Neutrophil (primary cell): ENCODE measurements around the gene PPP3CA.

ENCODE experiments used
- H3K27ac ChIP-seq: fragments of 200-600 bp; sonication (generic); 2 replicates; pipeline ENCODE4 v1.5.1; 2016; ENCODE audit warnings: mild to moderate bottlenecking, moderate library complexity
- H3K27me3 ChIP-seq: fragments of 200-600 bp; sonication (generic); 2 replicates; pipeline ENCODE4 v1.6.0; 2016; ENCODE audit warnings: mild to moderate bottlenecking
- H3K36me3 ChIP-seq: fragments of 200-600 bp; sonication (generic); 2 replicates; pipeline ENCODE4 v1.5.1; 2017
- H3K4me1 ChIP-seq, 2 experiments: fragments of 200-600 bp in 1 of 2; sonication (generic) in 1 of 2; 1 replicate in 1 of 2; 2 replicates in 1 of 2; pipeline versions ENCODE4 v1.5.1 to v1.6.1; 2013 to 2016; ENCODE audit warnings: low read depth in 1 of 2, low read length in 1 of 2, mild to moderate bottlenecking in 1 of 2, moderate library complexity in 1 of 2; ENCODE audit not compliant: control insufficient read depth in 1 of 2, insufficient read depth in 1 of 2
- H3K4me3 ChIP-seq, 2 experiments: fragments of 200-600 bp in 1 of 2; sonication (generic) in 1 of 2; 1 replicate in 1 of 2; 2 replicates in 1 of 2; pipeline ENCODE4 v1.5.1; 2013 to 2016; ENCODE audit warnings: low read depth in 1 of 2, low read length in 1 of 2, mild to moderate bottlenecking in 1 of 2, moderate library complexity in 1 of 2
- H3K9me3 ChIP-seq: fragments of 200-600 bp; sonication (generic); 2 replicates; pipeline ENCODE4 v1.5.1; 2016
- TF ChIP-seq, protein P1 (sequence below): fragments of 200-600 bp; sonication (generic); IDR thresholded peaks from 2 replicates; pipeline ENCODE4 v1.5.1; 2016; ENCODE audit warnings: antibody characterized with exemption

PPP3CA gene

DNA sequence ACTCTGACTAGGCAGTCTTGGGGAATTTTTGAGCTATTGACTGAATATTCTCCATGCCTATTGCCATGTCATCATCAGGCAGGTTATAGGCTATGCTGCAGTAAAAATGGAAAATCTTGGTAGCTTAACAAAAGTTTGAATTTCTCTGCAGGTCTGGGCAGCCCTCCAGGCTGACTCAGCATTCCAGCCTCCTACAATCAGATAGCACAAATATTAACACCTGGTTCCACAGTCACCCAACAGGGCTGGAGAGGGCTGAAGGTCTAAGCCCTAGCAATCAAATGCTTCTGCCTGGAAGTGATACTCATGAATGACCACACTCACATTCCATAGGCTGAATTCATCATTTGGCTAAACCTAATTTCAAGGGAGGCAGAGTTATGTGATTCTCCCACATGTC is 9.6 kb upstream of the PPP3CA start:
- Histone ChIP-seq H3K27ac (no peak overlapping the region), H3K27me3 (no peaks in the 10 kb centered on the region), H3K9me3 (no peaks in the 10 kb centered on the region), H3K4me3 (no peak overlapping the region), H3K36me3 (no peaks in the 10 kb centered on the region), H3K4me1 (no peaks in the 10 kb centered on the region)
- TF ChIP-seq, protein P1, sequence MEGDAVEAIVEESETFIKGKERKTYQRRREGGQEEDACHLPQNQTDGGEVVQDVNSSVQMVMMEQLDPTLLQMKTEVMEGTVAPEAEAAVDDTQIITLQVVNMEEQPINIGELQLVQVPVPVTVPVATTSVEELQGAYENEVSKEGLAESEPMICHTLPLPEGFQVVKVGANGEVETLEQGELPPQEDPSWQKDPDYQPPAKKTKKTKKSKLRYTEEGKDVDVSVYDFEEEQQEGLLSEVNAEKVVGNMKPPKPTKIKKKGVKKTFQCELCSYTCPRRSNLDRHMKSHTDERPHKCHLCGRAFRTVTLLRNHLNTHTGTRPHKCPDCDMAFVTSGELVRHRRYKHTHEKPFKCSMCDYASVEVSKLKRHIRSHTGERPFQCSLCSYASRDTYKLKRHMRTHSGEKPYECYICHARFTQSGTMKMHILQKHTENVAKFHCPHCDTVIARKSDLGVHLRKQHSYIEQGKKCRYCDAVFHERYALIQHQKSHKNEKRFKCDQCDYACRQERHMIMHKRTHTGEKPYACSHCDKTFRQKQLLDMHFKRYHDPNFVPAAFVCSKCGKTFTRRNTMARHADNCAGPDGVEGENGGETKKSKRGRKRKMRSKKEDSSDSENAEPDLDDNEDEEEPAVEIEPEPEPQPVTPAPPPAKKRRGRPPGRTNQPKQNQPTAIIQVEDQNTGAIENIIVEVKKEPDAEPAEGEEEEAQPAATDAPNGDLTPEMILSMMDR, result no peak

DNA sequence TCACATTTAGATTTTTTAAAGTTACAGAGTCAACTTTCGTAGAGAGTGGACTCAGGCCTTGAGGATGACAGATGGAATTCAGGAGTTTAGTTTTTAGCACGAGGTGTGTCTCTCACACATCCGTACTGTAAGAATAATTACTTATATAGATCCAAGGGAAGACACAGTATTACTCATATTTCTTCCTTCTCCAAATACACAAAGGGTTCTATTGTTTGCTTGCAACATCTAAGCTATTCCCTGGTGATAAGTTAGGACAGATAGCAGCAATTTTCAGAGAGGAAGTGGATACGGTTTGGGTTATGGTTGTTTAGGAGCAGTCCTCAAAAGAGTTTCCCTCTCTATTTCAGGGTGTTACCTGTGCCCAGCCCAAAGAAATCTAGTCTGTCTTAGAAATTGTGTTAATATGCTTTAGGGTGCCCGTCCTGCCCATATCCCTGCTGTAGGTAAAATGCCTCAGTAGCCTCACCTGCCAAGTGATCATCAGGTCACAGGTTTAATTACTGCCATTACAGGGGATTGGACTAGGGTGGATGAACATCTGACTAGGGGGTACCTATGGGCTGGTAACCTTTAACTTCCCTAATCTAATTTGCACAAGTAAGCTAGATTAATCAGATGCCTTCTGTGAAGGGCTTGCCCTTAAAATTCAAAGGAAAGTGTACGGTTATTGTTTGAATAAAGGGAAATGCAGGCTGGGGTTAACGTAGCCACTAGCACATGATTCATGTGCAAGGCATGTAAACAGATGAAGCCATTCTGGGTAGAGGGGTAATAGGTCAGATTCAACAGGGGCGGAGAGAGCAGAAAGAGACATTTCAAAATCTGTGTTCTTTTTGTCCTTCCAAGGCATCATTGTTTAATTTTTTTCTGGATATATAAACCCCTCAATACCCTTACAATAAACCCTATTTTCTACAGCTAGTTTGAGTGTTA is 8.7 kb upstream of the PPP3CA start:
- Histone ChIP-seq H3K27ac (no peak overlapping the region), H3K36me3 (no peaks in the 10 kb centered on the region), H3K27me3 (no peaks in the 10 kb centered on the region), H3K4me3 (no peak overlapping the region), H3K4me1 (no peaks in the 10 kb centered on the region), H3K9me3 (no peaks in the 10 kb centered on the region)
- TF ChIP-seq, protein P1, result no peak

DNA sequence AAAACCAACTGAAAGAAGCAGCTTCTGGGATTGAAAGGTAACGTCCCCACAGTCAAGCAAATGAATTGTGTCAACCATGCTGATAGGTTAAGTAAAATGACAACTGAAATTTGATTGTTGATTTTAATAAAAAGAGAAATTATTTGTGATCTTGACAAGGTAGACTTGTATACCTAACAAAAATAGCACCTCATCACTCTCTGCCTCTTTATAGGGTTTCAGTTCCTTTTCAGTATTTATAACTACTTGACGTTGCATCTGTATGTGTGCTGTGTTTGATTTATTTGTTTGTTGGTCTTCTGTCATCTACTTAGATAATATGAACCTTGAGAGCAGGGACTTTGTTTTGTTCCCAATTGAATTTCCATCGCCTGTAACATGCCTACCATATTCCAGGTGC is 7.9 kb upstream of the PPP3CA start:
- H3K36me3 ChIP-seq, result no peaks in the 10 kb centered on the region
- no peak overlapping the region for H3K27ac ChIP-seq
- no peaks in the 10 kb centered on the region for H3K9me3 ChIP-seq
- H3K27me3 ChIP-seq, result peaks cover 6% of the 10 kb centered on the region
- H3K4me1 ChIP-seq, result no peaks in the 10 kb centered on the region
- H3K4me3 ChIP-seq, result no peak overlapping the region
- TF ChIP-seq, protein P1, result no peak

GRCh38 chr4:101349801-101350064 is 2.4 kb upstream of the PPP3CA start:
- TF ChIP-seq, protein P1, result no peak
- no peaks in the 10 kb centered on the region for H3K9me3 ChIP-seq
- H3K4me1 ChIP-seq, result peaks cover 25 to 27% of the 10 kb centered on the region in 2 experiments
- no peak overlapping the region for H3K27ac ChIP-seq
- H3K36me3 ChIP-seq, result no peaks in the 10 kb centered on the region
- no peak overlapping the region for H3K4me3 ChIP-seq
- peaks cover 10% of the 10 kb centered on the region for H3K27me3 ChIP-seq

DNA sequence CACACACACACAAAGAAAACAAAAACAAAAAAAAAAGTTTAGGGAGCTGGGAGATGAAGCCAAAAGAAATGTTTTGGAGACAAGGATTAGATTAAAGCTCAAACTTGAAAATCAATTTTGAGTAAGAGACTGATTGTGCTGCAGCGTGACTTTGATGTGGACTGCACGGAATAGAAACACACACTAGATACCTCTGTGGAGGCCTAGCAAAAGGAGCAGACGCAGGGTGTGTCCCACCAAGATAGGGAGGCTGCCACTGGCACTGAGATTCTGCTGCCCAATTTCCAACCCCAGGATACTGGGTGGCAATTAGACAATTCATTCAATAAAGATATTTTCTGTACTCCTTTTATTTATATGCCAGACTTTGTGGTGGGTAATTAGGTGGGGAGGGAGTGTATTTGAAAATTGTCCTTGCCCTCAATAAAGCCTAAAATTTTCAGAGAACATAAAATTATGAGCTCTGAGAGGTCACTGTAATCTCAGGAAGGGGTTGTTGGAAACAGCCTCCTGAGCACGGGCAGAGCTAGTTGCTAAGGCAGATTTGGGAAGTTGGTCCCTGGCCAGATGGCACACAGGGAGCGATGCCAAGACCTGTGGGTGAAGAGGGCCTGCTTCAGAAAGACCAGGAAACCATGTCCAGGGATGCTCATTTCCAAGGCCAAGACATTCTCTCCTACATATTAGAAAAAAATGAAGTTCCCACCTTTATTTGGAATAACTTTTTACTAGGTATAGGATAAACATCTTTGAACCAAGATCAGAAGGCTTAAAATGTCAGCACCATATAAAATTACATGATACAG is 1.9 kb upstream of the PPP3CA start:
- no peaks in the 10 kb centered on the region for H3K9me3 ChIP-seq
- peaks cover 30 to 33% of the 10 kb centered on the region in 2 experiments for H3K4me1 ChIP-seq
- TF ChIP-seq, protein P1, result no peak
- no peaks in the 10 kb centered on the region for H3K36me3 ChIP-seq
- peak overlapping the region; percentile 85 to 96 for H3K4me3 ChIP-seq
- peaks cover 10% of the 10 kb centered on the region for H3K27me3 ChIP-seq
- H3K27ac ChIP-seq, result no peak overlapping the region
